Gastrocnemius medialis (tissue), 4 donors: ENCODE results near the gene FARP1. TPM values are rescaled to one million over a fixed set of nuclear protein-coding genes. Genes with fewer than 3 reads are reported as not detected.

Experiments used
- ATAC-seq, 2 donors: fragments of 150-250 bp; one replicate each; pipeline ENCODE4 v1.9.1; 2016
- DNase-seq, 2 donors: peaks; one replicate each; pipeline ENCODE4 v3.0.0-alpha.2; 2019
- H3K27ac ChIP-seq, 4 donors: fragments of 200-600 bp; sonication (generic); 1 replicate in 1 of 4; 2 replicates in 3 of 4; pipeline ENCODE4 v1.5.1; 2016 to 2018; ENCODE audit warnings: mild to moderate bottlenecking in 2 of 4, moderate library complexity in 1 of 4
- H3K27me3 ChIP-seq, 3 donors: fragments of 200-600 bp; sonication (generic) in 2 of 3; 1 replicate in 1 of 3; 2 replicates in 2 of 3; pipeline versions ENCODE4 v1.5.1 to v1.6.0; 2016 to 2019; ENCODE audit warnings: mild to moderate bottlenecking in 1 of 3, moderate library complexity in 1 of 3
- H3K36me3 ChIP-seq, 2 donors: fragments of 200-600 bp; sonication (generic) in 1 of 2; one replicate each; pipeline ENCODE4 v1.5.1; 2017 to 2018
- H3K4me1 ChIP-seq, 2 donors: fragments of 200-600 bp; sonication (generic) in 1 of 2; one replicate each; pipeline ENCODE4 v1.5.1; 2016 to 2017; ENCODE audit warnings: mild to moderate bottlenecking in 2 of 2
- H3K4me3 ChIP-seq, 4 donors: fragments of 200-600 bp; sonication (generic) in 3 of 4; 1 replicate in 1 of 4; 2 replicates in 3 of 4; pipeline ENCODE4 v1.5.1; 2016 to 2019; ENCODE audit warnings: mild to moderate bottlenecking in 2 of 4
- H3K9me3 ChIP-seq, 3 donors: fragments of 200-600 bp; sonication (generic) in 2 of 3; 1 replicate in 1 of 3; 2 replicates in 2 of 3; pipeline ENCODE4 v1.5.1; 2016 to 2019
- CTCF ChIP-seq, 5 experiments: fragments of 450-650 bp in 3 of 5; fragments of 200-600 bp in 2 of 5; sonication (generic) in 2 of 5; IDR thresholded peaks in 4 of 5; conservative IDR thresholded peaks in 1 of 5; 1 replicate in 4 of 5; 2 replicates in 1 of 5; pipeline ENCODE4 v1.5.1; 2016 to 2019; ENCODE audit warnings: antibody characterized with exemption in 5 of 5, mild to moderate bottlenecking in 3 of 5, moderate library complexity in 3 of 5
- POLR2A ChIP-seq, 2 donors: fragments of 450-650 bp; IDR thresholded peaks; one replicate each; pipeline ENCODE4 v1.6.1; 2017; ENCODE audit warnings: antibody characterized with exemption in 2 of 2, mild to moderate bottlenecking in 2 of 2, moderate library complexity in 2 of 2
- in situ Hi-C, 4 donors: fragments of 200-750 bp; cut with MboI; loops; one replicate each; pipeline versions ENCODE4 v1.15.0 to v1.8.0; 2017; ENCODE audit warnings: low sequenced_read_pairs in 4 of 4
- intact Hi-C: fragments of 100-400 bp; cut with DNase I; formaldehyde crosslinking; loops from one replicate; pipeline ENCODE4 v1.15.1; 2023; ENCODE audit warnings: low total_unique reads
- total RNA-seq, 4 donors: library from RNA; depleted of rRNA; stranded (reverse); fragments of >200 nt; gene quantifications; one replicate each; pipeline versions ENCODE4 v1.1.0 to v1.2.3, GENCODE V29; 2016

FARP1 gene
- total RNA-seq, 4 donors from 2014 or later = 3.5 to 9.8 (median 4.9) TPM

GRCh38 chr13:98415326-98416070 lies 272.6 kb downstream of the FARP1 start:
- in situ Hi-C loops = loop anchor here in 1 of 4 donors (25.0 kb wide), 1 partner anchor 553 kb away; no protein-coding TSS in a partner anchor
- Histone ChIP-seq H3K27me3 (no peaks in the 10 kb centered on the region), H3K9me3 (no peaks in the 10 kb centered on the region), H3K4me3 (no peak overlapping the region), H3K4me1 (peaks cover 4 to 6% of the 10 kb centered on the region in 2 donors), H3K36me3 (no peaks in the 10 kb centered on the region), H3K27ac (no peak overlapping the region)
- ATAC-seq (no peak), DNase-seq (no peak)
- intact Hi-C loops = no loop called here
- TF ChIP-seq POLR2A (IDR thresholded peaks at IDR 0.05) (no peak), CTCF (IDR thresholded peaks at IDR 0.05 in 4 of 5, conservative IDR thresholded peaks at IDR 0.05 in 1 of 5) (no peak)

DNA sequence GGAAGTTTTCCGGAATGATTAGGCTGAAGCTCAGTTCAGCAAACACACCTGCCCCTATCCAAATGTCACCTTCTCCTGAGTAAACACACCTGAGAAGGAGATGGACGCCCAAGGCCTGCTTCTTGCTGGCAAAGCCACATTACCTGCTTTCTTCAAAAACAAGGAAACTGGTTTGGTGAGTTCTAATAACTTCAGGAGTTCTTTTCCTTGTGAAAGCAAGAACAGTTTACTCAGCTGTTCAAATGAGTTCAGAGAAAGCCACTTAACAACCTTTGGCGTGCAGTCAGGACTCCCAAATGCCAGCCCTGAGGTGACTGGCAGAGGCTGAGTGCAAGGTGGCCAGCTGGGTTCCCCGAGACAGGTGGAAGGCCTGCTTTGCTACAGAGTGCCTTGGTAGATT lies 273.5 kb downstream of the FARP1 start:
- H3K36me3 ChIP-seq = no peaks in the 10 kb centered on the region
- no peak for ATAC-seq
- peaks cover 4 to 6% of the 10 kb centered on the region in 2 donors for H3K4me1 ChIP-seq
- no peaks in the 10 kb centered on the region for H3K27me3 ChIP-seq
- in situ Hi-C loops (loop anchor here in 1 of 4 donors (25.0 kb wide), 1 partner anchor 554 kb away; no protein-coding TSS in a partner anchor), intact Hi-C loops (no loop called here)
- no peaks in the 10 kb centered on the region for H3K9me3 ChIP-seq
- no peak for TF ChIP-seq POLR2A (IDR thresholded peaks at IDR 0.05)
- no peak for TF ChIP-seq CTCF (IDR thresholded peaks at IDR 0.05 in 4 of 5, conservative IDR thresholded peaks at IDR 0.05 in 1 of 5)
- no peak overlapping the region for H3K27ac ChIP-seq
- H3K4me3 ChIP-seq = no peak overlapping the region
- no peak for DNase-seq

DNA sequence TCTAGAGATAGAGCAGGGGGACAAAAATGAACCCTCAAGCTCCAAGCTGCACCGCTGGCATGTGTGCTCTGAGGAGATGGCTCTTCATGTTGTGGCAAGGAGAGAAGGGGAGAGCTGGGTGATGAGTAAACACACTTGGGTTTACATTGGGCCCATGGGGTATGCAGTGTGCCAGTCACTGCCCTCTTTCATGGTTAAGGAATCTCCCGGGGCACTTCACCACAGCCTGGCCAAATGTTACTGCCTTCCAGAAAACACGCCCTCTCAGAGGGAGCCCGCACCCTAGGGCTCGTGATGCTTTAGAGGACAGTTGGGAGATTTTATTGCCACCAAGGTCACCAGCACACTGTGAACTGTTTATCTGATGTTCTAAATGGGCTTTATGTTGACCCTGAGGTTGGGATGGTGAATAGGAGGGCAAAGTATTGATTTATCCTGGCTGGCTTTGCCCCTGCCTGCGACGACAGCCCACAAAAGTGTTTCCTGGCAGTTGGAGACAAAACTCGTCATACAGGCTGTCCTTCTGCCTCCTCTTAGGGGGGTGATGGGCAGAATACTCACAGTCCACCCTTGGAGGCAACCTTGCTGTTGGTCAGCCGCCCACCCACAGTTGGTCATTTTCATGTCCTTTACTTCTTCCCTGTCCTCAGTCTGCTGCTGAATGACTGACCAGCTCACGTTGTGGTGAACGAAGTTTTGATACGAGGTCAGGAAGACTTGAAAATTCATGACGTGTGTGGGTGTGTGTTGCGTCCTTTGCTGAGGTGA lies 277.1 kb downstream of the FARP1 start:
- Histone ChIP-seq H3K9me3 (no peaks in the 10 kb centered on the region), H3K27me3 (no peaks in the 10 kb centered on the region), H3K4me3 (no peak overlapping the region), H3K4me1 (peaks cover 4 to 6% of the 10 kb centered on the region in 2 donors), H3K27ac (no peak overlapping the region), H3K36me3 (no peaks in the 10 kb centered on the region)
- DNase-seq (no peak), ATAC-seq (no peak)
- in situ Hi-C loops (loop anchor here in 1 of 4 donors (25.0 kb wide), 1 partner anchor 558 kb away; no protein-coding TSS in a partner anchor), intact Hi-C loops (no loop called here)
- no peak for TF ChIP-seq CTCF (IDR thresholded peaks at IDR 0.05 in 4 of 5, conservative IDR thresholded peaks at IDR 0.05 in 1 of 5)
- no peak for TF ChIP-seq POLR2A (IDR thresholded peaks at IDR 0.05)

DNA sequence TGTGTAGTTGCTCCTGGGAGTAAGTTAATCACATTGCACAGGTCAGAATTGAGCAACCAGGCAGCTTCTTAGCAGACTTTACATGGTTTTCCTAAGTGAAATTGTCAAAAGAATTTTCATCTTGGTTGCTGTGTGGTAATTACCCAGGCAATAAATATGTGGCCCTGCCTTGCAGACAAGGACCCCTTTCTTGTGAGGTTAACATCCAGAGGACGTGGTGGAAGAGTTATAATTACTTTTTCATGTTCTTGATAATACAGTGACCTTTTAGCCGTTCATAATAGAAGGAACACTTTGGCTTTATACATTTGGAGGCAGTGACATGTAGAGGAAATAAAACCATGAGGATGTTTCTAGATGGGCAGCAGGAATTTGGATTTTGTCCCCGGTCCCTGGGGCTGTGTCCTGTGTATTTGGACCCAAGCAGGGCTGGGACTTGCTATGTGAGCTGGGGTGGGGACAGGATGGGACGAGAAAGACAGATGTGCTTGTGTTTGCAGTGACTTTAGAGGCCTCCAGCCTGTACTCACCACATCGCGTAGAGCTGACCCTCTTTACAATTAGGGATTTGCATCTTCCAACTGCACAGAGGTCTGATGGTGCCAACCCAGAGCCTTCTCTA lies 277.8 kb downstream of the FARP1 start:
- intact Hi-C loops = no loop called here
- ATAC-seq = no peak
- H3K36me3 ChIP-seq = no peaks in the 10 kb centered on the region

More for the DNA sequence above, 277.8 kb downstream of the FARP1 start:
- no peak overlapping the region for H3K4me3 ChIP-seq
- H3K4me1 ChIP-seq = peaks cover 4 to 6% of the 10 kb centered on the region in 2 donors
- H3K27ac ChIP-seq = no peak overlapping the region
- no peak for DNase-seq
- TF ChIP-seq CTCF (IDR thresholded peaks at IDR 0.05 in 4 of 5, conservative IDR thresholded peaks at IDR 0.05 in 1 of 5) (no peak), POLR2A (IDR thresholded peaks at IDR 0.05) (no peak)
- no peaks in the 10 kb centered on the region for H3K9me3 ChIP-seq
- H3K27me3 ChIP-seq = no peaks in the 10 kb centered on the region
- in situ Hi-C loops = loop anchor here in 1 of 4 donors (25.0 kb wide), 1 partner anchor 558 kb away; no protein-coding TSS in a partner anchor
